CD4-positive, alpha-beta T cell treated with Interferon alpha-2 for 1 hour (primary cell): ENCODE results near the gene PRMT3.
"Not testable (repeated sequence)": the region's sequence is repeated elsewhere in the genome, so short reads cannot be mapped to it uniquely, and the experiment has no call there.

Source experiments
- DNase-seq, 2 donors: peaks; one replicate each; pipeline ENCODE4 v3.0.0-alpha.2; 2020 to 2022

PRMT3 gene

GRCh38 chr11:20522536-20522935, 135.0 kb downstream of the PRMT3 start:
- no peak for DNase-seq

DNA sequence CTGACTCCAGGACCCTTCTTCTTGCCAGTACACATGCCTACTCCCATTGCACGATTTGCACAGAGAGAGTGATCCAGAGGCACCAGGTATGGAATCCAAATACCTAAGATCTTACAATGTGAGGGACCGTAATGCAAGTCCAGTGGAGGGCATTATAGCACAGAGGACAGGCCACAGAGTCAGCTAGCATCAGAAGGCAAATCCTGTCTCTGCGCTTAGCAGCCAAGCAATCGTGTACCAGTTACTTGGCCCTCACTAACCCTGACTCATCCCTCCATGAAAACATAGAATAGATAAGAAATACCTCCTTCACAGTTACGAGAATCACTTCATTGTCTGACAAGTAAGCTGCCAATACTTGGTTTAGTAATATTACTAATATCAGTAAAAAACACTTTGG, 142.2 kb downstream of the PRMT3 start:
- no peak for DNase-seq

DNA sequence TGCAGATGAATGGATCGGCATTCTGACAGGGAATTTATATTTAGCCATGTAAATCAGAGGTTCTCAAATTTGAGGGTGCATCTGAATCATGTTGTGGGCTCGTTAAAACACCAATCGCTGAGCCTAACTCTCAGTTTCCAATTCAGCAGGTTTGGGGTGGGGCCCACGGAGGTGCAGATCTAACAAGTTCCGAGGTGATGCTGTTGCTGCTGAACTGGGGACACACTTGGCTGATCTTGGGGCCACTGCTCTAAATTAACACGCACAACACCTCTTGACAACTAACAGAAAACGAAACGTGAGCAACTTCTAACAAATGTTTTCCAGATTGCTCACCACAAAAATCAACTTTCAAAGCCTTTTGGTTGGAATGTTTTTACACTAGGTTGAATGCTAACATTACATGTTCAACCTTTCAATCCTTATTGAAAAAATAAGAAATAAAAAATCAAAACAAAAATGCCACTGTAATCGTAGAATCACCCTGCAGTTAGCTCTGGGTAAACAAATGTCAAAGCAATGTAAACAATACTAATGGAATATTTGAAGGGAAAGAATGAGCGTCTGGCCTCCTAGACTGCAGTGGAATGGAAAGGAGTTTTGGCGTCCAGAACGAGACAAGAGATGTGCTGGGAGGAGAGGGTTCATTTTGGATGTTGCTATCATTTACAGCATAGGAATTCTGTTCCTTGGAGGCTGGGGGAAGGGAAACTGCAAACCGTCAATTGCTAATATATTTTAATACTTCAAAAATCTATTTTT, 143.6 kb downstream of the PRMT3 start:
- DNase-seq = no peak

DNA sequence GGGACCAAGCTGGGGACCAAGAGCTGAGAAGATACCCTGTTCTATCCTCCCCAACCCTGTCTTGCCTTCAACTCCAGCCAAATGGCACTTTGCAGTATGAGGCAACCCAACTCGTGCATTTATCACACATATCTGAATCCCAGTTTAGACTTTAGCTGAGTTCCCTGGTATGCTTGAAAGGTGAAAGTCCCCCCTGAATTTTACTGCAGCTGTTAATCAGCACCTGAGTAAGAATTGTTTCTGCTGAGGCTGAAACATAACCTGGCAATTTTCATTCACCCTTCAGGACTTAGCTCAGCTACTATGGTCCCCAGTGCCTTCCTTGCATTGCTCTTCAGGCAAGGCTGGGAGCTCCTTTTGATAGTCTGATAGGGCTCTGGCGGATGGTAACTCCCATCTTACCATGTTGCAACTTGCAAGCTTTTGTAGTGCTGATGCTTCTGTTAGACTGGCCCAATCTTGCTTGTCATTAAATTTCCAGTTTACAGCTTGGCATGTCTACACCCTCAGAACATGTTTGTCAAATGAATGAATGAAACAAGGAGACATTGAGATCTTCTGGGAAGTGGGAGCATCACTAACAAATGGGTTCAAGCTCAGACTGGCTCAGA, 147.9 kb downstream of the PRMT3 start:
- DNase-seq = no peak

DNA sequence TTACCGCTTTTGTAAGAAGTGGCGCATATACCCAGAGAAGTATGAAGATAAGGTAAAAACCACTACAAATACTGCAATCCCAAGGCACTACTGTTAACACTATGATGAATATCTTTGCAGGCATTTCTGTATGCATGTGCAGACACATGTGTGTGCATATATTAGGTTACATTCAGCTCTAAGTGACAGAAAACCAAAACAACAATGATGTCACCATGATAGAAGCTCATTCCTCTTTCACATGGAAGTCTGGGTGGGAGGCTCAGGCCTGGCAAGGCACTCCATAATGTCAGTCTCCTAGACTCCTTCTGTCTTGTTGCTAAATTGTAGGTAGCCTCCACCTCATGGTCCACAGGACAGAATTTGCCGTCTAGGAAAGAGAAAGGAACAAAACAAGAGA, 148.8 kb downstream of the PRMT3 start:
- DNase-seq = no peak

DNA sequence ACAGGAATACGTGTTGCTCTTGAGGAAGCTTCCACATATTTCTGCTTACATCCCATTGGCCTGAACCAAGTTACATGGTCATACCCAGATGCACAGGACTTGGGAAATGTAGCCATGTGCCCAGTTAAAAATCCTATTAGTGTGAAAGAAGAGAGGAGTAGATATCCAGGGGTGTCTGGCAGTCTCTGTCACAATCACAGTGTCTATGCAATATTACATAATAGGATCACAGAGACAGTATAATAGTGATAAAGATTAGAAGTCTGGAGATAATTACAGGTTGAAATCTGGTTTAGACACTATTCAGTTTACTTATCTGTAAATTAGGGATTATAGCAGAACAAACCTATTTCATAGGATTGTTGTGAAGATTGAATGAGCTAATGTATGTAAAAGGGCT, 149.3 kb downstream of the PRMT3 start:
- no peak for DNase-seq

- DNase-seq = no peak
These were observed 154.0 kb downstream of the PRMT3 start for GRCh38 chr11:20541503-20541902.

DNA sequence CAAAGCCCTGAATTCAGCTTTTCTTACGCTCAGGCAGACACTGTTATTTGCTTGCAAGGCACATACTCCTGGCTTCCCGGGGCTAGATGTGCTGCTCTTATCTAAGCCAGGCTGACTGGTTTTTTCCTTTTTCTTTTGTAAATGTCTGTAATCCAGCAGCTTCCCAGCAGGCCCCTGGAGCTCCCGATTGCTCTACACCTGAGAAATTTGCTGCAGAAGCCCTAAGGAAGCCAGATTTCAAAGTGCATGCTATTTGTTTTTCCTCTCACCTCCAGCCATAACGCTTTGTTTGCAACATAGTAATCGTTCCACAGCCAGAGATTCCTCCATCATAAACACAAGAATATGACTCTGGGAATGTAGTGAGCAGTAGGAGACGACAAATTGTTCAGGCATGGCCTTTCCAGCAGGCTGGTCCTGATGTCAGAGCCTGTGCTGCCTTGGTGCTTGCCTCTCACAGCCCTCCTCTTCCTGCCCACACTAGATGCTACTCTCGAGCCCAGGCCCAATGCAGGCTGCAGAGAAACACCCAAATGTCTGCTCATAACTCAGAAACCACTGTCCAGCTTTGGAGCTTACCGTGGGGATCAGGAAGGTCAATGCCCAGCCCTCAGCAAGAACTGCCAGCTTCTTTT, 157.2 kb downstream of the PRMT3 start:
- DNase-seq = no peak

- no peak for DNase-seq
These were observed 159.9 kb downstream of the PRMT3 start for GRCh38 chr11:20547411-20547810.

DNA sequence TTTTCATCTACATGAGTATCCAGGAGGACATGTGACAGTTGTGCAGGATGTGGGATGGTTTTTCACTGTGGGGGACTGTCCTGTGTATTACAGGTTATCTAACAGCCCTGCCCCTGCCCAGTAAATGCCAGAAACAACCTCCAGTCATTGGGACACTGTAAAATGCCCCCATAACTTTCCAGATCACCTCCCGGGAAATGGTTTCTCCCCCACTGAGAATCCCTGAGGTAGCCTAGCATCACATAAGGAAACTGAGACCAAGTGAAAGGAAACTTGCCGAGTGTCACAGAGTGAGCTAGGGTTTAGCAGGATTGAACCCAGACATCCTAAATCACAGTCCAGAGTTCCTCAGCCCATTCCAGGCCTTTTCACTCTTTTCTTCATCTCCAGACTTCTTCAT, 163.6 kb downstream of the PRMT3 start:
- no peak for DNase-seq

DNA sequence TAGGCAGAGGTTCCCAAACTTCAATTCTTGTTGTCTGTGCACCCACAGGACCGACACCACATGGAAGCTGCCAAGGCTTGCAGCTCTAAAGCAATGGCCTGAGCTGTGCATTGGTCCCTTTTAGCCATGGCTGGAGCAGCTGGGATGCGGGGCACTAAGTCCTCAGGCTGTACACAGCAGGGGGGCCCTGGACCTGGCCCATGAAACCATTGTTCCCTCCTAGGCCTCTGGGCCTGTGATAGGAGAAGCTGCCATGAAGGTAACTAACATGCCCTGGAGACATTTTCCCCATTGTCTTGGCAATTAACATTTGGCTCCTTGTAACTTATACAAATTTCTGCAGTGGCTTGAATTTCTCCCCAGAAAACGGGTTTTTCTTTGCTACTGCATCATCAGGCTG, 168.3 kb downstream of the PRMT3 start:
- DNase-seq = no peak

GRCh38 chr11:20556396-20556795, 168.9 kb downstream of the PRMT3 start:
- not testable (repeated sequence) for DNase-seq

DNA sequence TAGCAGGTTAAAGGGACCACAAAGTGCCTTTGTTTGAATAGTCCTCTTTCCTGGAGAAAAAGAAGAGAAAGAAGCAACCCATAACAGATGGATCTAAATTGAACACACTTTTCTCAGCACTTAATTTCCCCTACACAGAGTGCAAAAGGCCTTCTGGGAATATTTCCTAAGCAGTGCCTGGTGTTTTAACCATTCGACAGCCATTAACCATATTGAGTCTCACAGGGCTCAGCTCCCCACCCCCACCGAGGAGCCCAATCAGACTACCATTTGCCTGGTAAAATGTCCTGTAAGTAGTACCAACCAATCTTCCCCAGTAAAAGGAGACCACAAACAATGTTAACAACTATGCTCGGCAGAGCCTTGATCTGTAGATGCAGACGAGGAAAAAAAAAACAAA, 171.2 kb downstream of the PRMT3 start:
- no peak for DNase-seq
